H9 (cell line): Measurements from ENCODE around the gene TRAP1. TPM values are rescaled to one million over a fixed set of nuclear protein-coding genes. Genes with fewer than 3 reads are reported as not detected.

ENCODE experiments used
- DNase-seq: peaks from one replicate; pipeline ENCODE4 v3.0.0-alpha.2; 2017
- H2AFZ ChIP-seq: one replicate; pipeline ENCODE4 v1.6.1; 2013; ENCODE audit warnings: mild to moderate bottlenecking, low read length, control low read depth, moderate library complexity
- H2AK5ac ChIP-seq: 2 replicates; pipeline ENCODE4 v1.6.1; 2013; ENCODE audit warnings: low read length, control low read depth, mixed read lengths; ENCODE audit not compliant: insufficient read length
- H2BK120ac ChIP-seq: one replicate; pipeline ENCODE4 v1.6.1; 2013; ENCODE audit warnings: low read depth, mild to moderate bottlenecking, low read length, control low read depth, inconsistent platforms; ENCODE audit not compliant: poor library complexity, severe bottlenecking
- H2BK12ac ChIP-seq: 2 replicates; pipeline ENCODE4 v1.6.1; 2013; ENCODE audit warnings: low read length, control low read depth, mixed read lengths, low read depth; ENCODE audit not compliant: insufficient read length
- H2BK15ac ChIP-seq: 2 replicates; pipeline ENCODE4 v1.6.1; 2013; ENCODE audit warnings: low read depth, low read length, control low read depth
- H2BK20ac ChIP-seq: one replicate; pipeline ENCODE4 v1.6.1; 2013; ENCODE audit warnings: low read depth, mild to moderate bottlenecking, low read length, control low read depth, inconsistent platforms; ENCODE audit not compliant: poor library complexity, severe bottlenecking
- H2BK5ac ChIP-seq: 2 replicates; pipeline ENCODE4 v1.6.1; 2013; ENCODE audit warnings: low read length, control low read depth, mixed read lengths; ENCODE audit not compliant: insufficient read length
- H3K14ac ChIP-seq: 2 replicates; pipeline ENCODE4 v1.6.1; 2013; ENCODE audit warnings: low read length, control low read depth; ENCODE audit not compliant: insufficient read depth
- H3K18ac ChIP-seq: 2 replicates; pipeline ENCODE4 v1.6.1; 2013; ENCODE audit warnings: low read depth, mild to moderate bottlenecking, mixed read lengths, low read length, control low read depth; ENCODE audit not compliant: insufficient read length
- H3K23ac ChIP-seq: 2 replicates; pipeline ENCODE4 v1.6.1; 2013; ENCODE audit warnings: low read length, control low read depth, mixed read lengths, low read depth; ENCODE audit not compliant: insufficient read length
- H3K23me2 ChIP-seq: 2 replicates; pipeline ENCODE4 v1.6.1; 2013; ENCODE audit warnings: low read depth, mild to moderate bottlenecking, mixed read lengths, low read length, control low read depth; ENCODE audit not compliant: insufficient read length, poor library complexity, severe bottlenecking
- H3K27ac ChIP-seq: 2 replicates; pipeline ENCODE4 v1.5.1; 2013; ENCODE audit warnings: low read length, control low read depth, mixed read lengths, low read depth; ENCODE audit not compliant: insufficient read length
- H3K27me3 ChIP-seq: 2 replicates; pipeline ENCODE4 v1.6.1; 2013; ENCODE audit warnings: low read length, control low read depth, inconsistent platforms; ENCODE audit not compliant: insufficient read depth
- H3K4ac ChIP-seq: 2 replicates; pipeline ENCODE4 v1.6.1; 2013; ENCODE audit warnings: low read depth, mild to moderate bottlenecking, control low read depth, inconsistent platforms, low read length, moderate library complexity
- H3K4me1 ChIP-seq: 2 replicates; pipeline ENCODE4 v1.6.1; 2013; ENCODE audit warnings: low read length, control low read depth, inconsistent platforms; ENCODE audit not compliant: insufficient read depth
- H3K4me2 ChIP-seq: 2 replicates; pipeline ENCODE4 v1.6.1; 2013; ENCODE audit warnings: low read length, control low read depth, mixed read lengths; ENCODE audit not compliant: insufficient read length, insufficient read depth
- H3K56ac ChIP-seq: 2 replicates; pipeline ENCODE4 v1.6.1; 2013; ENCODE audit warnings: low read depth, mild to moderate bottlenecking, mixed read lengths, low read length, control low read depth; ENCODE audit not compliant: insufficient read length
- H3K79me1 ChIP-seq: 2 replicates; pipeline ENCODE4 v1.6.1; 2013; ENCODE audit warnings: low read depth, mild to moderate bottlenecking, moderate library complexity, low read length, control low read depth, inconsistent platforms; ENCODE audit not compliant: insufficient read depth, poor library complexity, severe bottlenecking
- H3K79me2 ChIP-seq: 2 replicates; pipeline ENCODE4 v1.6.1; 2013; ENCODE audit warnings: low read length, control low read depth, inconsistent platforms; ENCODE audit not compliant: insufficient read depth
- H3K9ac ChIP-seq: 2 replicates; pipeline ENCODE4 v1.6.1; 2013; ENCODE audit warnings: low read length, control low read depth, mixed read lengths; ENCODE audit not compliant: insufficient read length; ENCODE audit errors: extremely low read depth
- H3K9me3 ChIP-seq: one replicate; pipeline ENCODE4 v1.6.1; 2013; ENCODE audit warnings: low read depth, low read length, inconsistent platforms; ENCODE audit not compliant: control insufficient read depth
- H3T11ph ChIP-seq: one replicate; pipeline ENCODE4 v1.6.1; 2013; ENCODE audit warnings: mild to moderate bottlenecking, low read length, control low read depth, inconsistent platforms
- H4K20me1 ChIP-seq: one replicate; pipeline ENCODE4 v1.6.1; 2013; ENCODE audit not compliant: control insufficient read depth, insufficient read length, insufficient read depth
- H4K5ac ChIP-seq: 2 replicates; pipeline ENCODE4 v1.6.1; 2013; ENCODE audit warnings: low read depth, mild to moderate bottlenecking, mixed read lengths, low read length, control low read depth; ENCODE audit not compliant: insufficient read length
- H4K8ac ChIP-seq: replicated peaks from 2 replicates; pipeline ENCODE4 v1.6.1; 2013; ENCODE audit warnings: low read length, control low read depth, mixed read lengths, low read depth; ENCODE audit not compliant: insufficient read length
- H4K91ac ChIP-seq: 2 replicates; pipeline ENCODE4 v1.6.1; 2013; ENCODE audit warnings: low read depth, mild to moderate bottlenecking, moderate library complexity, mixed read lengths, low read length, control low read depth; ENCODE audit not compliant: insufficient read length
- H3K27ac Mint-ChIP-seq, 3 experiments: 2 replicates in 2 of 3; 3 replicates in 1 of 3; pipeline ENCODE4 v1.8.0; 2020 to 2021; ENCODE audit warnings: mixed read lengths in 3 of 3, mild to moderate bottlenecking in 1 of 3, moderate library complexity in 1 of 3
- H3K27me3 Mint-ChIP-seq: 2 replicates; pipeline ENCODE4 v1.8.0; 2021; ENCODE audit warnings: low read depth, mild to moderate bottlenecking, moderate library complexity, mixed read lengths
- H3K36me3 Mint-ChIP-seq, 3 experiments: 2 replicates in 2 of 3; 3 replicates in 1 of 3; pipeline ENCODE4 v1.8.0; 2020 to 2021; ENCODE audit warnings: low read depth in 3 of 3, mixed read lengths in 3 of 3; ENCODE audit not compliant: insufficient read depth in 1 of 3
- H3K4me1 Mint-ChIP-seq, 2 experiments: 2 replicates each; pipeline ENCODE4 v1.8.0; 2020; ENCODE audit warnings: mixed read lengths in 2 of 2
- H3K4me3 Mint-ChIP-seq, 2 experiments: 2 replicates in 1 of 2; 3 replicates in 1 of 2; pipeline ENCODE4 v1.8.0; 2020 to 2021; ENCODE audit warnings: mild to moderate bottlenecking in 2 of 2, mixed read lengths in 2 of 2, moderate library complexity in 1 of 2
- H3K9me3 Mint-ChIP-seq, 2 experiments: 2 replicates in 1 of 2; 3 replicates in 1 of 2; pipeline ENCODE4 v1.8.0; 2020; ENCODE audit warnings: mild to moderate bottlenecking in 2 of 2, mixed read lengths in 2 of 2, moderate library complexity in 1 of 2
- CTCF ChIP-seq: fragments of 200-600 bp; sonication (generic); conservative IDR thresholded peaks from 3 replicates; pipeline ENCODE4 v1.8.0; 2021; ENCODE audit warnings: antibody characterized with exemption, mild to moderate bottlenecking
- WGBS: extraction: QIAGEN DNeasy Blood & Tissue Kit; methylation state at CpG from one replicate; pipeline ENCODE4 v1.1.7; 2013; ENCODE audit warnings: missing lambda C conversion rate, low lambda C conversion rate, mixed read lengths; ENCODE audit not compliant: insufficient read length; ENCODE audit errors: extremely low coverage; 5-methylcytosine and 5-hydroxymethylcytosine counted together
- total RNA-seq: library from RNA; stranded (reverse); gene quantifications from 2 replicates; pipeline ENCODE4 v1.2.1, GENCODE V29; 2021

The TRAP1 gene
- total RNA-seq, 1 experiment from 2014 or later = 211 TPM

GRCh38 chr16:3625911-3626732 is 91.2 kb downstream of the TRAP1 start:
- Histone ChIP-seq H3K18ac (no peak overlapping the region), H2AK5ac (no peak overlapping the region), H2BK12ac (no peak overlapping the region), H2BK120ac (no peak overlapping the region), H4K20me1 (no peaks in the 10 kb centered on the region), H3K27me3 (no peaks in the 10 kb centered on the region), H3K4me2 (no peak overlapping the region), H4K5ac (no peak overlapping the region), H3K9me3 (no peaks in the 10 kb centered on the region), H2BK20ac (no peak overlapping the region), H2BK15ac (no peak overlapping the region), H3K27ac (no peak overlapping the region), H2BK5ac (no peak overlapping the region), H3K4me1 (no peaks in the 10 kb centered on the region), H3K23ac (no peak overlapping the region), H3K14ac (no peak overlapping the region), H2AFZ (no peak overlapping the region), H3K9ac (no peak overlapping the region), H4K8ac (no peak overlapping the region), H3K79me1 (peaks cover 4% of the 10 kb centered on the region), H3T11ph (no peak overlapping the region), H4K91ac (no peak overlapping the region), H3K23me2 (no peaks in the 10 kb centered on the region), H3K79me2 (no peaks in the 10 kb centered on the region), H3K56ac (no peak overlapping the region), H3K4ac (no peak overlapping the region)
- Mint-ChIP-seq H3K36me3 (no peaks in the 10 kb centered on the region), H3K4me3 (no peak overlapping the region), H3K27ac (no peak overlapping the region), H3K27me3 (no peaks in the 10 kb centered on the region), H3K4me1 (peaks cover 9 to 13% of the 10 kb centered on the region in 2 experiments), H3K9me3 (no peaks in the 10 kb centered on the region)
- no peak for TF ChIP-seq CTCF
- no CpG with 5 or more reads among the region's 4 CpGs for WGBS
- no peak for DNase-seq
